GM21529 (cell line): Measurements from ENCODE around the gene RREB1.
"Not testable (repeated sequence)": the region's sequence is repeated elsewhere in the genome, so short reads cannot be mapped to it uniquely, and the experiment has no call there.

ENCODE experiments used
- ATAC-seq: cut with Tn5 transposase; IDR thresholded peaks from one replicate; pipeline ENCODE4 v1.9.1; 2021; ENCODE audit not compliant: unreplicated experiment

Gene RREB1

GRCh38 chr6:7258231-7258763 is 150.5 kb downstream of the RREB1 start:
- ATAC-seq, result no peak

GRCh38 chr6:7260291-7261031 is 152.7 kb downstream of the RREB1 start:
- no peak for ATAC-seq

DNA sequence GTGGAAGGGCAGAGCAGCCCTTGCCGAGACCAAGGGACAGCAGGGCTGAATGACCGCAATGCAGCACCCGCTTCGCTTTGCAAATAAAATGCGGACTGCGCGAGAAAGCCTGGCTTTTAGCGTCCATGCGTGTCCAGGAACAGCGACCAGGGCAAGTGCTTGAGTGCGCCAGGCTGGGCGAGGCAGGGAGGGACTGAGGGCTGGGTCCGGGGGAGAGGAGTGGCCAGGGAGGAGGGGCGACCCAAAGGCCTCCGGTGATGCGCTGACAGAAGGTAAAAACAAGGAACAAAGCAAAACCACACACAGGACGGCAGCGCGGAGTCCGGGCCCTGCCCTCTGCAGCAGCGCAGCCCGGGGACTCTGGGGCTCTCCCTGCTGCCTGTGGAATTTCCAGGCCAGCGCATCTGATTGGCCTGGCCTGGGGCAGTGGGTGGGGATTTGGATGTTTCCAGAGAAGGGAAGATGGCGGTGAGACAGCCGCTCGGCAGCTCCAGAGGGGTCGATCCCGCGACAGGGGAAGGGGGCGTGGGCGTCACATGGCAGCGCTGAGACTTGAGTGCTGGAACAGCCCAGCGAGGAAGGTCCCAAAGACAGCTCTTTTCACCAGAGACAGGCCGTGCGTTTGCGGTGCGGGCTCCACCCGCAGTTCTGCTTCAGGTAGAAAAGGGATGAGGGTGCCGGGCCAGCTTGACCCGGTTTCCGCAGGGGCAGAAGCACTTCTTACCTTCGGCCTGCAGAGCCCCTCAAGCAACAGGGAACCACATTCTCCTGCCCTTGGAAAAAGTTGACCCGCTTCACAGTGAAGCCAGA is 153.5 kb downstream of the RREB1 start:
- ATAC-seq, result peak; percentile 79

DNA sequence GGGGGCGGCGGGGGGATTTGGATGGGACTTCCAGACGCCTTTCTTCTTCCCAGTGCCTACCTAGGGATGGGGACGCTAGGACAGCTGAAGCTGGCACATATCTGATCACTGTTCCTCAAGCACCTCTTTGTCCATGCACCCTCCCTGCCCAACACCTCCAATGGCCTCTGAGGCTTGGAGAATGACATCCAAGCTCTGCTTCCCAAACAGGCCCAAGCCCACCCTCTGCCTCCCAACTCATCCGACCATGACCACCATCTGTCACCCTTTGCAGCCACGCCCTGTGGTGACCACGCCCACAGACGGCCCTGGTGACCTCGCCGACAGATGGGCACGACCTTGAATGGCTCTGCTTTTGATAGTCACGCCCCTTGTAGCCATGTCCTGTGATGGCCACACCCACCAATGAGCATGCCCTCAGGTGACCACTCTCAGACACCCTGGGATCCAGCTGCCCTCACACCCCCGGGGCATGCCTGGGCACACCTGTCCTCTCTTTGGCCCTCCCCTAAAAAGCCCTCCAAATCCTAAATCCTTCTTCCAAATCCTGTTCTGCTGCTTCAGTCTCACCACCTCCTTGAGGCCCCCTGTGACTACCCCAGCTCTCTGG is 154.2 kb downstream of the RREB1 start:
- ATAC-seq, result no peak

DNA sequence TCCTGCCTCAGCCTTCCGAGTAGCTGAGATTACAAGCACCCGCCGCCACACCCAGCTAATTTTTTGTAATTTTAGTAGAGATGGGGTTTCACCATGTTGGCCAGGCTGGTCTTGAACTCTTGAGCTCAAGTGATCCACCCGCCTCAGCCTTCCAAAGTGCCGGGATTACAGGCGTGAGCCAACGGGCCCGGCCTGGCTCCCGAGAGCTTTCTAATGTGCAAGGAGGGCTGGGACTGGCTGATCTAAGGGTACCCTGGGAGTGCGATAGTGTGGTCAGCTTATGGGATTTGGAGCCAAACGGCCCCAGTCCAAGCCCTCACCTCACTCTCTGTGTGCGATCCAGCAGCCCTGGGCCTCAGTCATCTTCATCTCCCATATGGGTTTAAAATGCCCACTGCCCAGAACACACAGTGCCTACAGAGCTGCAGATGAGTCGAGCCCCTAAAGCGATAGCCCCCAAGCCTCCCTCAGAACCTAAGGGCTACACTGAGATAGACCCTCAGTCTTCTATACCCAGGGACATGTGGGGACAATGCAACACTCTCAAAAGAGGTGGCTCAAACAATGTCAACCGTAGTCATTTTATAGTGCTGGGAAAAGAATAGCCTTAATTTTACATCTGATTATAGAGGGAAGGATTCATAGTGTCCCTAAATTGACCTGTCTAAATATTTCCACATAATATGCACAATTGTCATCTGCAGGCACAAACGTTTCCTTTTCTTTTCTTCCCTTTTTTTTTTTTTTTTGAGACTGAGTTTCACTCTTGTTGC is 155.2 kb downstream of the RREB1 start:
- no peak for ATAC-seq

- ATAC-seq, result not testable (repeated sequence)
These were observed 155.7 kb downstream of the RREB1 start for GRCh38 chr6:7263519-7263805.

GRCh38 chr6:7264041-7264440 is 156.3 kb downstream of the RREB1 start:
- ATAC-seq, result no peak

GRCh38 chr6:7264686-7265384 is 157.1 kb downstream of the RREB1 start:
- ATAC-seq, result no peak

- ATAC-seq, result not testable (repeated sequence)
These were observed 157.6 kb downstream of the RREB1 start for GRCh38 chr6:7265385-7265726.

DNA sequence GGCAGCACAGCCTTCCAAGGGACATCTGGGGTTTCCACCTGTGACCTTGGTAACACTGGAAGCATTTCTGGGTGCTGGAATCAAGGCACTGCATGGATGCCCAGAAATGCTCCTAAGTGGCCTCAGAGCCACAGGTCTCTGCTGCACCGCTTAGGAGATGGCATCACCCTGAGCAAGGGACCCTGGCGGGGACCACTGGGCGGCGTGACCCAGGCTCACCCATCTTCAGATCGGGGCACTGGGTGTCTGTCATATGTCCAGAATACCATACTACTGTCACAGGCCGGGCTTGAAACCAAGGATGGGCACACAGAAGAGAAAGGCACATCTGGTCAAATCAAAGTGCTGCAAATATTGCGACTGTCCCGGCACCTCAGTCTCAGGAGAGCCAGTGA is 159.3 kb downstream of the RREB1 start:
- ATAC-seq, result no peak

GRCh38 chr6:7267466-7268091 is 159.8 kb downstream of the RREB1 start:
- ATAC-seq, result no peak

DNA sequence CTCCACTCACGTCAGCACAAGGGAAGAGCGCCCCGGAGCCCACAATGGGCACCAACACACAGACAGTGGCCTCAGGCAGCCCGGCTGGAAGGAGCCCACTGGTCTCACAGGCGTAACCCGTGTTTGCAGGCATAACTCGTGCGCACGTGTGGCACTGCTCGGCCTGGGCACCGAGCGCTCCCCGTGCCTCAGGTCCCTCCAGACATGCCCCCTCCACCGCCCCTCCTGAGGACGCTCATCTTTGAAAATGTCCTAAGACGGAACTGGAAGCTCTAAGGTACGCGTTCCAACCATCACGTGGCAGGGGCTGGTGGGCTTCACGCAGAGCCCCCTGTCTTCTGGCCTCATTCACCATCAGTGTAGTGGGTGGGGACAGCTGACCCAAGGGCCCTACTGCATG is 160.6 kb downstream of the RREB1 start:
- ATAC-seq, result no peak

- ATAC-seq, result no peak
These were observed 161.2 kb downstream of the RREB1 start for GRCh38 chr6:7268816-7269555.

GRCh38 chr6:7269816-7270215 is 162.1 kb downstream of the RREB1 start:
- no peak for ATAC-seq

DNA sequence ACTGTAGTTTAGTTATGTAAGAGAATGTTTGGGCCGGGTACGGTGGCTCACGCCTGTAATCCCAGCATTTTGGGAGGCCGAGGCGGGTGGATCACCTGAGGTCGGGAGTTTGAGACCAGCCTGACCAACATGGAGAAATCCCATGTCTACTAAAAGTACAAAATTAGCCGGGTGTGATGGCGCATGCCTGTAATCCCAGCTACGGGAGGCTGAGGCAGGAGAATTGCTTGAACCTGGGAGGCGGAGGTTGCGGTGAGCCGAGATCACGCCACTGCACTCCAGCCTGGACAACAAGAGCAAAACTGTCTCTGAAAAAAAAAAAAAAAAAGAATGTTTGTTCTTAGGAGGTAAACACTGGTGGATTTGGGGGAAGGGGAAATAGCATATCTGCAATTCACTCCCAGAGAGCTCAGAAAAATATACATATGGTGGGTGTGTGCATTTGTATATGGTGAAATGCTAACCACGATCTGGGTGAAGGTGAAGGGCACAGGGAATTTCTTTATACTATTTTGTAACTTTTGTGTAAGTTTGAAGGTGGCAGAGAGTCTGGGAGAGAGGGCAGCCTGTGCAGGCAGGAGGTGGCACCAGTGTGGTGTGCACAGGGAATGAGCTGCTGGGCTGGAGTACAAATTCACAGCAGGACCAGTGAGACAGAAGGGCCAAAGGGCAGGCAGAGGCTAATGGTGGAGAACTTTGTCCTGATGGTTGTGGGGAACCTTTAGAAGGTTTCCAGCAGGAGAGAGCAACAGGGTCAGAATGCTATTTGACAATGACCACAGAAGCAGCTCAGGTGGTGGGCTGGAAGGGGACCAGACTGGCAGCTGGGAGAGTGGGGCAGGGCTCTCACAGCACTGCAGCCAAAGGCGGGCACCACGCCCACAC is 162.8 kb downstream of the RREB1 start:
- no peak for ATAC-seq

- no peak for ATAC-seq
These were observed 163.4 kb downstream of the RREB1 start for GRCh38 chr6:7271205-7271534.

DNA sequence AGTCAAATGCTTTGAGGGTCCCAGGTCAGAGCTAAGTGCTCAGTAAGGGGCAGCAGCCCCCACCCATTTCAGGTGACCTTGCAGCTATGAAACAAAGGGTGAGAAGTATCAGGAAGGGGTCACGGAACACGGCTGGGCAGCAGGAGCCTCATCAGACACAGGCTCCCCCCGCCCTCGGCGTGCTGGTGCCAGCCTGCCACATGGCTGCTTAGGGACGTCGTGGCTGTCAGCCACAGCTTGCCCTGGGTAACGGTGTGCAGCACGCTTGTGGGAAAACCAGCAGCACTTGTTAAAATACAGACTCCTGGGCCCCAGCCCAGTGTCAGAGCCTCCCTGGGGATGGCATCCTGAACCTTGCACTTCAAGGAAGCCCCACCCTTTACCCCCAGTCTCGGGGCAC is 165.9 kb downstream of the RREB1 start:
- ATAC-seq, result no peak

DNA sequence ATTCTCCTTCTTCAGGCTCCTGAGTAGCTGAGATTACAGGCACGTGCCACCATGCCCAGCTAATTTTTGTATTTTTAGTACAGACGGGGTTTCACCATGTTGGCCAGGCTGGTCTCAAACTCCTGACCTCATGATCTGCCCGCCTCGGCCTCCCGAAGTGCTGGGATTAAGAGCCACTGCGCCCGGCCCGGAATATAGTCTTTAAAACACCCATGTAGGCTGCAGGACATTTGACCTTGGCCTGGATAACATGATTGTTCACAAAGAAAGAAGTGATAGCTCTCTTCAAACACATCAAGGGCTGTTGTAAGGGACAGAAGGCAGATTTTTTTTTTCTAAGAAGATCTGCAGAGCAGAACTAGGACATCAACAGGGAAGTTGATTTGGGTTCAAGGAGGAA is 166.8 kb downstream of the RREB1 start:
- not testable (repeated sequence) for ATAC-seq

DNA sequence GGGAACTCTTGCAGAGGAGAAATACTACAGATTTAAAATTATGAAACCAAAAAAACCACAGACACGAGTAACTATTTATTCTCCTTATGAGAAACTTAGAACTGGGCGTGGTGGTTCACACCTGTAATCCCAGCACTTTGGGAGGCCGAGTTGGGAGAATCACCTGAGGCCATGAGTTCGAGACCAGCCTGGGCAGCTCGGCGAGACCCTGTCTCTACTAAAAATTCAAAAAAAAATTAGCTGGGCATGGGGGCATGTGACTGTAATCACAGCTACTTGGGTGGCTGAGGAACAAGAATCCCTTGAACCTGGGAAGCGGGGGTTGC is 168.4 kb downstream of the RREB1 start:
- ATAC-seq, result no peak
